GM23338 (cell line): ENCODE data around the gene GNS. TPM values are rescaled to one million over a fixed set of nuclear protein-coding genes. Genes with fewer than 3 reads are reported as not detected.

ENCODE experiments used
- ATAC-seq: fragments of 200-7000 bp; cut with Tn5 transposase; 3 replicates; pipeline ENCODE4 v1.9.1; 2020
- DNase-seq: peaks from one replicate; pipeline ENCODE4 v3.0.0-alpha.2; 2015; ENCODE audit warnings: low spot score
- H2AFZ ChIP-seq: fragments of 200-600 bp; sonication (generic); 2 replicates; pipeline ENCODE4 v1.8.0; 2016; ENCODE audit warnings: antibody characterized with exemption, mild to moderate bottlenecking, moderate library complexity
- H3F3A ChIP-seq: fragments of 200-600 bp; sonication (generic); replicated peaks from 2 replicates; pipeline ENCODE4 v1.8.0; 2017; ENCODE audit warnings: antibody characterized with exemption, mixed run types, low read depth
- H3K27ac ChIP-seq: fragments of 200-600 bp; sonication (generic); 2 replicates; pipeline ENCODE4 v1.6.1; 2016; ENCODE audit warnings: low read depth
- H3K27me3 ChIP-seq: fragments of 200-600 bp; sonication (generic); 2 replicates; pipeline ENCODE4 v1.8.0; 2016; ENCODE audit warnings: mild to moderate bottlenecking, mixed run types, moderate library complexity; ENCODE audit not compliant: insufficient read depth
- H3K36me3 ChIP-seq: fragments of 200-600 bp; sonication (generic); 2 replicates; pipeline ENCODE4 v1.8.0; 2016; ENCODE audit warnings: mild to moderate bottlenecking; ENCODE audit not compliant: insufficient read depth
- H3K4me1 ChIP-seq: fragments of 200-600 bp; sonication (generic); 2 replicates; pipeline ENCODE4 v1.8.0; 2016; ENCODE audit warnings: mild to moderate bottlenecking, moderate library complexity; ENCODE audit not compliant: insufficient read depth
- H3K4me2 ChIP-seq: fragments of 200-600 bp; sonication (generic); 2 replicates; pipeline ENCODE4 v1.7.1; 2017; ENCODE audit warnings: mixed run types
- H3K4me3 ChIP-seq: fragments of 200-600 bp; sonication (generic); 2 replicates; pipeline ENCODE4 v1.6.1; 2016; ENCODE audit warnings: mixed run types
- H3K79me2 ChIP-seq: fragments of 200-600 bp; sonication (generic); replicated peaks from 2 replicates; pipeline ENCODE4 v1.8.0; 2017; ENCODE audit warnings: mild to moderate bottlenecking; ENCODE audit not compliant: insufficient read depth
- H3K9me2 ChIP-seq: fragments of 200-600 bp; sonication (generic); 2 replicates; pipeline ENCODE4 v1.8.0; 2017; ENCODE audit not compliant: insufficient read depth
- H4K20me1 ChIP-seq: fragments of 200-600 bp; sonication (generic); replicated peaks from 2 replicates; pipeline ENCODE4 v1.8.0; 2017; ENCODE audit warnings: mild to moderate bottlenecking; ENCODE audit not compliant: insufficient read depth
- H3K27ac Mint-ChIP-seq: 2 replicates; pipeline ENCODE4 v1.8.0; 2020; ENCODE audit warnings: inconsistent platforms, mild to moderate bottlenecking, moderate library complexity, mixed read lengths
- H3K27me3 Mint-ChIP-seq: 3 replicates; pipeline ENCODE4 v1.8.0; 2022; ENCODE audit warnings: low read depth, mild to moderate bottlenecking, moderate library complexity, mixed read lengths, inconsistent platforms; ENCODE audit not compliant: insufficient read depth, poor library complexity
- H3K36me3 Mint-ChIP-seq: 3 replicates; pipeline ENCODE4 v1.8.0; 2021; ENCODE audit warnings: low read depth, mild to moderate bottlenecking, inconsistent platforms, moderate library complexity, mixed read lengths
- H3K4me1 Mint-ChIP-seq: 3 replicates; pipeline ENCODE4 v1.8.0; 2020; ENCODE audit warnings: mild to moderate bottlenecking, inconsistent platforms, mixed read lengths
- H3K4me3 Mint-ChIP-seq: 3 replicates; pipeline ENCODE4 v1.8.0; 2021; ENCODE audit warnings: moderate library complexity, mild to moderate bottlenecking, inconsistent platforms, mixed read lengths
- H3K9me3 Mint-ChIP-seq: 3 replicates; pipeline ENCODE4 v1.8.0; 2020; ENCODE audit warnings: moderate library complexity, mild to moderate bottlenecking, inconsistent platforms, mixed read lengths
- CREB1 ChIP-seq: fragments of 250-450 bp; sonication (Bioruptor Pico); IDR thresholded peaks from 2 replicates; pipeline ENCODE4 v1.5.0; 2020; ENCODE audit warnings: low read depth, mild to moderate bottlenecking, moderate library complexity
- CTCF ChIP-seq, 2 experiments: fragments of 200-600 bp in 1 of 2; sonication (generic) in 1 of 2; conservative IDR thresholded peaks; 2 replicates each; pipeline versions ENCODE4 v1.5.1 to v1.6.1; 2016 to 2017; ENCODE audit warnings: antibody characterized with exemption in 2 of 2, low read depth in 2 of 2, mild to moderate bottlenecking in 2 of 2, moderate library complexity in 1 of 2
- ETS1 ChIP-seq: IDR thresholded peaks from 2 replicates; pipeline ENCODE4 v1.6.1; 2016; ENCODE audit warnings: antibody characterized with exemption
- EZH2 ChIP-seq: fragments of 200-600 bp; sonication (generic); IDR thresholded peaks from one replicate; pipeline ENCODE4 v1.8.0; 2017; ENCODE audit warnings: antibody characterized with exemption, mild to moderate bottlenecking, low read depth; ENCODE audit not compliant: unreplicated experiment
- EZH2phosphoT487 ChIP-seq: fragments of 200-600 bp; sonication (generic); IDR thresholded peaks from one replicate; pipeline ENCODE4 v1.8.1; 2018; ENCODE audit warnings: antibody characterized with exemption; ENCODE audit not compliant: unreplicated experiment
- JUNB ChIP-seq: IDR thresholded peaks from one replicate; pipeline ENCODE4 v1.6.1; 2016; ENCODE audit warnings: antibody characterized with exemption; ENCODE audit not compliant: unreplicated experiment
- NANOG ChIP-seq: IDR thresholded peaks from 2 replicates; pipeline ENCODE4 v1.6.1; 2016; ENCODE audit warnings: antibody characterized with exemption, borderline replicate concordance
- POLR2AphosphoS5 ChIP-seq: IDR thresholded peaks from 2 replicates; pipeline ENCODE4 v1.6.1; 2016; ENCODE audit warnings: antibody characterized with exemption, low read depth
- REST ChIP-seq: IDR thresholded peaks from one replicate; pipeline ENCODE4 v1.6.1; 2018; ENCODE audit warnings: antibody characterized with exemption; ENCODE audit not compliant: unreplicated experiment
- STAT1 ChIP-seq: IDR thresholded peaks from one replicate; pipeline ENCODE4 v1.6.1; 2016; ENCODE audit warnings: antibody characterized with exemption; ENCODE audit not compliant: unreplicated experiment
- ZNF114 ChIP-seq: fragments of 250-450 bp; sonication (Bioruptor Pico); IDR thresholded peaks from 2 replicates; pipeline ENCODE4 v1.5.0; 2020; ENCODE audit warnings: mild to moderate bottlenecking, moderate library complexity
- ZNF331 ChIP-seq: fragments of 250-450 bp; sonication (Bioruptor Pico); IDR thresholded peaks from 2 replicates; pipeline ENCODE4 v1.5.0; 2020; ENCODE audit warnings: low read depth, mild to moderate bottlenecking, moderate library complexity
- ZNF462 ChIP-seq: fragments of 250-450 bp; sonication (Bioruptor Pico); IDR thresholded peaks from 2 replicates; pipeline ENCODE4 v1.5.0; 2020; ENCODE audit warnings: mild to moderate bottlenecking, moderate library complexity
- polyA plus RNA-seq: library from polyadenylated mRNA; unstranded; fragments of >200 nt; fragmentation: Nextera tagmentation; extraction: Ambion mirVana; gene quantifications from 2 replicates; pipeline ENCODE4 v1.2.1, GENCODE V29; 2016
- total RNA-seq: library from RNA; depleted of rRNA; stranded (reverse); fragments of >200 nt; shearing (Covaris generic); gene quantifications from 2 replicates; pipeline ENCODE4 v1.2.3, GENCODE V29; 2014

The GNS gene
- total and polyA plus RNA-seq, 2 experiments from 2014 or later, result 12.3 to 34.9 TPM

- TF ChIP-seq ZNF331 (CRISPR knock-in tag) (no peak), EZH2phosphoT487 (no peak), POLR2AphosphoS5 (no peak), JUNB (no peak), STAT1 (no peak), CTCF (conservative IDR thresholded peaks at IDR 0.05; ENCODE audit: low read depth in 2 of 2) (no peak), NANOG (no peak), CREB1 (CRISPR knock-in tag) (no peak), REST (no peak), EZH2 (no peak), ETS1 (no peak), ZNF462 (CRISPR knock-in tag) (no peak), ZNF114 (CRISPR knock-in tag) (no peak)
- Histone ChIP-seq H2AFZ (no peak overlapping the region), H3K27ac (no peak overlapping the region), H3K9me2 (0 out of 2 replicates have a peak, but pooled peaks cover 4% of the 10 kb centered on the region), H3K27me3 (no peaks in the 10 kb centered on the region), H3K4me1 (no peaks in the 10 kb centered on the region), H3K36me3 (no peaks in the 10 kb centered on the region), H3K79me2 (no peaks in the 10 kb centered on the region), H3F3A (no peaks in the 10 kb centered on the region), H4K20me1 (no peaks in the 10 kb centered on the region), H3K4me2 (no peak overlapping the region), H3K4me3 (no peak overlapping the region)
- DNase-seq (no peak), ATAC-seq (no peak)
- peaks cover 3% of the 10 kb centered on the region for H3K27me3 Mint-ChIP-seq
- H3K4me1 Mint-ChIP-seq, result no peaks in the 10 kb centered on the region
- no peaks in the 10 kb centered on the region; the same call in 2 of the 3 replicates for H3K9me3 Mint-ChIP-seq
- H3K27ac Mint-ChIP-seq, result no peak overlapping the region
- H3K36me3 Mint-ChIP-seq, result peaks cover 3% of the 10 kb centered on the region; the same call in 1 of the 3 replicates
- no peak overlapping the region for H3K4me3 Mint-ChIP-seq
These were observed 49.8 kb downstream of the GNS start for GRCh38 chr12:64709429-64709828.
